Lower lobe of right lung (tissue), 2 donors: ENCODE measurements around the gene PPP1R9A. TPM values are rescaled to one million over a fixed set of nuclear protein-coding genes. Genes with fewer than 3 reads are reported as not detected.

Experiments used
- ATAC-seq, 2 donors: fragments of 200-7000 bp; cut with Tn5 transposase; one replicate each; pipeline ENCODE4 v1.9.1; 2020 to 2022; ENCODE audit warnings: mild to moderate bottlenecking in 2 of 2, moderate library complexity in 2 of 2
- DNase-seq: peaks from one replicate; pipeline ENCODE4 v3.0.0-alpha.2; 2020
- H3K27ac ChIP-seq: fragments of 200-600 bp; one replicate; pipeline ENCODE4 v1.8.0; 2022
- H3K27me3 ChIP-seq: fragments of 200-600 bp; one replicate; pipeline ENCODE4 v1.8.0; 2022; ENCODE audit warnings: low read depth
- H3K36me3 ChIP-seq: fragments of 200-600 bp; one replicate; pipeline ENCODE4 v1.8.0; 2022; ENCODE audit warnings: mild to moderate bottlenecking
- H3K4me1 ChIP-seq: fragments of 200-600 bp; one replicate; pipeline ENCODE4 v1.8.0; 2022
- H3K4me3 ChIP-seq: fragments of 200-600 bp; one replicate; pipeline ENCODE4 v1.8.0; 2022; ENCODE audit warnings: mild to moderate bottlenecking
- H3K9me3 ChIP-seq: fragments of 200-600 bp; one replicate; pipeline ENCODE4 v1.8.0; 2022
- CTCF ChIP-seq: fragments of 200-600 bp; IDR thresholded peaks from one replicate; pipeline ENCODE4 v1.8.0; 2022; ENCODE audit warnings: antibody characterized with exemption, mild to moderate bottlenecking
- intact Hi-C: fragments of 100-400 bp; cut with DNase I; formaldehyde crosslinking; loops from one replicate; pipeline ENCODE4 v1.11.0; 2022
- total RNA-seq: library from RNA; stranded (reverse); fragmentation: NEBNext Ultra II Directional; extraction: Animal tissue kit (Norgen Biotek cat#: 25700); gene quantifications from one replicate; pipeline ENCODE4 v1.2.1, GENCODE V29; 2021
- donor health status: DM: no; HTN: yes; CAD: no; lungs with severe emphysema.

The PPP1R9A gene
- total RNA-seq, 1 donor from 2014 or later = 28.9 TPM

DNA sequence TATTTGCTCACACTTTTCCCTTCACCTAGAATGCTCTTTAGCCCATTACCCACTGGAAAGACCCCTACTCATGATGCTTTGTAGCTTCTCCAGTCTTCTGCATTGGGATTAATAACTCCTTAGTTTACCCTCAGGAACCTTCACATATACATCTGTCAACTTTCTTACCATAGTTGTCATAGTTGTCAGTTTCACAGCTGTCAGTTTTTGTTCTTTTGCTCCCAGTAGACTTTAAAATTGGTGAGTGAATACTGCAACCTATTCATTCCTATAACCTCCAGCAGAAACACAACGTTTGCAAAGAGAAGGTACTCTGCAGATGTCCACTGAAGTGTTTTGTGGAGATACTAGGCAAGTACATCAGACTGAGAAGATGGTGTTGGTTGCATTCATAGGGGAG lies 414.3 kb downstream of the PPP1R9A start:
- H3K4me1 ChIP-seq = no peaks in the 10 kb centered on the region
- no peak for ATAC-seq
- H3K27ac ChIP-seq = no peak overlapping the region
- H3K4me3 ChIP-seq = no peak overlapping the region
- H3K36me3 ChIP-seq = no peaks in the 10 kb centered on the region
- no peak for TF ChIP-seq CTCF
- peaks cover 4% of the 10 kb centered on the region for H3K27me3 ChIP-seq
- intact Hi-C loops = no loop called here
- no peaks in the 10 kb centered on the region for H3K9me3 ChIP-seq
- no peak for DNase-seq

GRCh38 chr7:95322396-95322795 lies 415.0 kb downstream of the PPP1R9A start:
- H3K4me3 ChIP-seq = no peak overlapping the region
- ATAC-seq (no peak), DNase-seq (no peak)
- H3K27me3 ChIP-seq = peaks cover 4% of the 10 kb centered on the region
- no peaks in the 10 kb centered on the region for H3K4me1 ChIP-seq
- no peaks in the 10 kb centered on the region for H3K36me3 ChIP-seq
- TF ChIP-seq CTCF = no peak
- intact Hi-C loops = no loop called here
- no peaks in the 10 kb centered on the region for H3K9me3 ChIP-seq
- no peak overlapping the region for H3K27ac ChIP-seq

DNA sequence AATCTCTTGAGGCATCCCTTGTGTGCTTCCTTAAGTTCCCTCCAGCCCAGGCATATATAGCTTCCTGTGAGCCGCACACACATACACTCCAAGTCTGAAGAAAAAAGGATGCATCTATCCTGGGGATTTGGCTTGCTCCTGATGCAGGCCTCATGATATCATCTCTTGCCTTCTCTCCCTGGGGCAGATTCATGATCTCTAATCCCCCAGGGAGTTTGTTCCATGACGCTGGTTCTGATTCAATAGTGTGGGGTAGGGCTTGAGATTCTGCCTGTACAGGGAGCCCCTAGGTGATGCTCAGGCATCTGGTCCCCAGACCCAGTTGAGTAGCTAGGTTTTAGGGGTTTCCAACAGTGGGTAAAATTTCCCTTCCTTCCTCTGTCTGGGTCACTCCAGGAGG lies 415.5 kb downstream of the PPP1R9A start:
- no peak for ATAC-seq
- Histone ChIP-seq H3K4me1 (no peaks in the 10 kb centered on the region), H3K36me3 (no peaks in the 10 kb centered on the region), H3K4me3 (no peak overlapping the region), H3K27me3 (peaks cover 4% of the 10 kb centered on the region), H3K9me3 (no peaks in the 10 kb centered on the region), H3K27ac (no peak overlapping the region)
- no peak for DNase-seq
- intact Hi-C loops = no loop called here
- no peak for TF ChIP-seq CTCF

- intact Hi-C loops = no loop called here
- ATAC-seq (no peak), DNase-seq (no peak)
- Histone ChIP-seq H3K27me3 (peaks cover 4% of the 10 kb centered on the region), H3K36me3 (no peaks in the 10 kb centered on the region), H3K4me3 (no peak overlapping the region), H3K9me3 (no peaks in the 10 kb centered on the region), H3K27ac (no peak overlapping the region), H3K4me1 (no peaks in the 10 kb centered on the region)
- TF ChIP-seq CTCF = no peak
Observed at GRCh38 chr7:95323410-95324129, 416.2 kb downstream of the PPP1R9A start.

DNA sequence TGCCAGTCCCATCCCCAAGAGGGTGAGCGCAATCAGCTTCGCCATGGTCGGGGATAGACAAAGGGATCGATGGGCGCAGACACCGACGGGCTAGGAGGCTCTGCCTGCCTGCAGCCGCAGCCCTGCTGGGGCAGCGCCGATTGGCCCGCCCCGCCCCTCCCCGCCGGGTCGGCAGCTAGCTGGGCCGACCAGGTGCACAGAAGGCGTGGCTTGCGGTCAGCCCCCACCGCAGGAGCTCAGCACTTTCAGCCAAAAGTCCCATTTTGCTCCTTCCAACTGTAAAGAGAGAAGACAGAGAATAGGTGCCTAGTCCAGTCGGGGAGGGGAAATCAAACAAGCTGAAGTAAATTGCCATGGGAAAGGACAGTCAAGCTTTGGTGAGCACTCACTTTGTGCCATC lies 417.0 kb downstream of the PPP1R9A start, which contains the start of gene PON1:
Gene PON1, minus strand, starts transcription at position 102 of the 400 bp plus-strand sequence. Its CDS starts 57 bp downstream, at position 45.
- H3K27ac ChIP-seq = no peak within 1 kb of the TSS
- intact Hi-C loops = no loop called here
- DNase-seq = no peak
- ATAC-seq = peak; percentile 42 to 45
- no peak within 1 kb of the TSS for H3K4me3 ChIP-seq
- H3K36me3 ChIP-seq = no peaks in the 10 kb centered on the region
- H3K27me3 ChIP-seq = peaks cover 4% of the 10 kb centered on the region
- no peaks in the 10 kb centered on the region for H3K9me3 ChIP-seq
- no peak for TF ChIP-seq CTCF
- H3K4me1 ChIP-seq = no peaks in the 10 kb centered on the region
